Fibroblast of peridontal ligament (primary cell): ENCODE measurements around the gene TRRAP.

Experiments
- DNase-seq: peaks from one replicate; pipeline ENCODE4 v3.0.0-alpha.2; 2010; ENCODE audit errors: extremely low read depth

Gene TRRAP

GRCh38 chr7:99005776-99006175 is 127.4 kb downstream of the TRRAP start:
- DNase-seq: no peak

- no peak for DNase-seq
Observed at GRCh38 chr7:99006739-99007424, 128.6 kb downstream of the TRRAP start.

- DNase-seq: no peak
Observed at GRCh38 chr7:99008181-99008631, 129.9 kb downstream of the TRRAP start.

GRCh38 chr7:99008921-99009530 is 130.7 kb downstream of the TRRAP start:
- DNase-seq: no peak

- no peak for DNase-seq
Observed at GRCh38 chr7:99010281-99010680, 131.9 kb downstream of the TRRAP start.

- DNase-seq: no peak
Observed at GRCh38 chr7:99011341-99011705, 133.0 kb downstream of the TRRAP start.

- DNase-seq: no peak
Observed at GRCh38 chr7:99011706-99012404, 133.5 kb downstream of the TRRAP start.

GRCh38 chr7:99012722-99013121 is 134.4 kb downstream of the TRRAP start:
- DNase-seq: no peak

GRCh38 chr7:99013266-99014112 is 135.2 kb downstream of the TRRAP start:
- DNase-seq: no peak

GRCh38 chr7:99014113-99014985 is 136.0 kb downstream of the TRRAP start:
- DNase-seq: no peak

GRCh38 chr7:99016196-99016595 is 137.9 kb downstream of the TRRAP start:
- DNase-seq: no peak

GRCh38 chr7:99019523-99020412 is 141.4 kb downstream of the TRRAP start:
- DNase-seq: no peak

GRCh38 chr7:99020413-99020715 is 142.0 kb downstream of the TRRAP start:
- no peak for DNase-seq

GRCh38 chr7:99021941-99022560 is 143.7 kb downstream of the TRRAP start:
- peak; percentile 67 for DNase-seq

- peak; percentile 57 for DNase-seq
Observed at GRCh38 chr7:99024066-99024465, 145.7 kb downstream of the TRRAP start.

GRCh38 chr7:99027241-99027640 is 148.9 kb downstream of the TRRAP start:
- DNase-seq: no peak

GRCh38 chr7:99027841-99028240 is 149.5 kb downstream of the TRRAP start:
- no peak for DNase-seq

- DNase-seq: no peak
Observed at GRCh38 chr7:99028261-99028973, 150.1 kb downstream of the TRRAP start.
